ENCODE results near the gene SMIM41.

GRCh38 chr12:52146822-52147366 lies 67.4 kb downstream of the SMIM41 start:
- TF ChIP-seq CTCF (conservative IDR thresholded peaks at IDR 0.05; ENCODE audit: low read depth, low read length) (no peak), EZH2 (IDR thresholded peaks at IDR 0.05; ENCODE audit: low read length, unreplicated experiment) (no peak), EZH2phosphoT487 (IDR thresholded peaks at IDR 0.05; ENCODE audit: borderline replicate concordance, low read length) (no peak)

Data from PC-3 (cell line).